ENCODE measurements around the gene NOL3. TPM values are rescaled to one million over a fixed set of nuclear protein-coding genes. Genes with fewer than 3 reads are reported as not detected.

Gene NOL3
- total RNA-seq, 4 donors from 2014 or later: 77.5 to 231 (median 173) TPM

GRCh38 chr16:67213197-67214019, 43.1 kb downstream of the NOL3 start:
- Histone ChIP-seq H3K4me3 (no peak overlapping the region), H3K9me3 (no peaks in the 10 kb centered on the region), H3K27ac (peak overlapping the region; percentile 48 to 61 (median 56)), H3K27me3 (no peaks in the 10 kb centered on the region), H3K4me1 (peaks cover 27 to 28% of the 10 kb centered on the region in 2 donors), H3K36me3 (no peaks in the 10 kb centered on the region)
- in situ Hi-C loops (cut with MboI; ENCODE audit: low sequenced_read_pairs in 4 of 4) (no loop called here), intact Hi-C loops (cut with DNase I; ENCODE audit: low total_unique reads) (no loop called here)
- TF ChIP-seq CTCF (IDR thresholded peaks at IDR 0.05 in 4 of 5, conservative IDR thresholded peaks at IDR 0.05 in 1 of 5): no peak
- TF ChIP-seq POLR2A (IDR thresholded peaks at IDR 0.05): no peak
- DNase-seq: peak; percentile 27 to 61
- ATAC-seq: peak; percentile 21 to 34

- intact Hi-C loops (cut with DNase I; ENCODE audit: low total_unique reads) (no loop called here), in situ Hi-C loops (cut with MboI; ENCODE audit: low sequenced_read_pairs in 4 of 4) (no loop called here)
- H3K36me3 ChIP-seq: no peaks in the 10 kb centered on the region
- DNase-seq (no peak), ATAC-seq (no peak)
- H3K27me3 ChIP-seq: no peaks in the 10 kb centered on the region
- H3K4me1 ChIP-seq: peaks cover 18 to 19% of the 10 kb centered on the region in 2 donors
- no peaks in the 10 kb centered on the region for H3K9me3 ChIP-seq
- no peak overlapping the region for H3K27ac ChIP-seq
- TF ChIP-seq POLR2A (IDR thresholded peaks at IDR 0.05): no peak
- no peak for TF ChIP-seq CTCF (IDR thresholded peaks at IDR 0.05 in 4 of 5, conservative IDR thresholded peaks at IDR 0.05 in 1 of 5)
- no peak overlapping the region for H3K4me3 ChIP-seq
Measured at GRCh38 chr16:67215706-67216105, 45.4 kb downstream of the NOL3 start.

- H3K36me3 ChIP-seq: no peaks in the 10 kb centered on the region
- peak in 1 of 2 donors; percentile 25 for ATAC-seq
- intact Hi-C loops (cut with DNase I; ENCODE audit: low total_unique reads): no loop called here
- no peak overlapping the region for H3K4me3 ChIP-seq
- in situ Hi-C loops (cut with MboI; ENCODE audit: low sequenced_read_pairs in 4 of 4): no loop called here
- H3K27ac ChIP-seq: peak overlapping the region in 2 of 4 donors; percentile 12 to 32
- H3K4me1 ChIP-seq: peaks cover 15 to 19% of the 10 kb centered on the region in 2 donors
- no peaks in the 10 kb centered on the region for H3K27me3 ChIP-seq
- DNase-seq: peak in 1 of 2 donors; percentile 43
- H3K9me3 ChIP-seq: no peaks in the 10 kb centered on the region
- TF ChIP-seq CTCF (IDR thresholded peaks at IDR 0.05 in 4 of 5, conservative IDR thresholded peaks at IDR 0.05 in 1 of 5): no peak
- no peak for TF ChIP-seq POLR2A (IDR thresholded peaks at IDR 0.05)
Measured at GRCh38 chr16:67216612-67217490, 46.5 kb downstream of the NOL3 start.

- Histone ChIP-seq H3K9me3 (no peaks in the 10 kb centered on the region), H3K4me3 (no peak overlapping the region), H3K36me3 (peaks cover 0 to 10% of the 10 kb centered on the region in 2 donors), H3K27me3 (no peaks in the 10 kb centered on the region), H3K27ac (no peak overlapping the region), H3K4me1 (peaks cover 19 to 22% of the 10 kb centered on the region in 2 donors)
- TF ChIP-seq POLR2A (IDR thresholded peaks at IDR 0.05): no peak
- no peak for TF ChIP-seq CTCF (IDR thresholded peaks at IDR 0.05 in 4 of 5, conservative IDR thresholded peaks at IDR 0.05 in 1 of 5)
- no peak for ATAC-seq
- DNase-seq: no peak
- in situ Hi-C loops (cut with MboI; ENCODE audit: low sequenced_read_pairs in 4 of 4): no loop called here
- intact Hi-C loops (cut with DNase I; ENCODE audit: low total_unique reads): no loop called here
Measured at GRCh38 chr16:67223992-67224391, 53.7 kb downstream of the NOL3 start.

MicroRNA genes within 50 kb of the gene (microRNA counts, 767-probe panel; counts per million panel counts)
- 356 to 448 counts per million in 2 donors for microRNA hsa-miR-328

Small RNAs within 50 kb of the gene (microRNA-seq; reads per million reads assigned to microRNA genes)
- gene MIR328 (ENCODE audit: borderline replicate concordance in 2 of 2): 237 to 292 reads per million in 2 donors

Other genes with a start within 250 kb of the NOL3 start
- gene RRAD, start 245.0 kb upstream of the NOL3 start, total RNA-seq: 1,000 to 10,000 TPM in 1 of 4 donors, 100 to 1,000 TPM in 3; 286 to 1,191 (median 655) TPM
- 100 to 1,000 TPM; 189 to 338 (median 264) TPM for gene CIAO2B, start 236.1 kb upstream of the NOL3 start, total RNA-seq
- 10 to 100 TPM; 25.6 to 48.2 (median 37.7) TPM for gene CES2, start 235.0 kb upstream of the NOL3 start, total RNA-seq
- 10 to 100 TPM; 10.3 to 30.3 (median 12.9) TPM for gene CES3, start 209.3 kb upstream of the NOL3 start, total RNA-seq
- 10 to 100 TPM; 12.0 to 82.7 (median 17.4) TPM for gene CES4A, start 181.9 kb upstream of the NOL3 start, total RNA-seq
- gene CBFB, start 141.4 kb upstream of the NOL3 start, total RNA-seq: 100 to 1,000 TPM in 2 of 4 donors, 10 to 100 TPM in 2; 38.9 to 105 (median 96.5) TPM
- 10 to 100 TPM; 23.3 to 63.4 (median 48.9) TPM for gene PHAF1, start 60.6 kb upstream of the NOL3 start, total RNA-seq
- gene B3GNT9, start 19.5 kb upstream of the NOL3 start, total RNA-seq: 1 to 10 TPM; 1.5 to 3.1 (median 2.6) TPM
- 10 to 100 TPM in 2 of 4 donors, 1 to 10 TPM in 2; 8.8 to 15.3 (median 10.1) TPM for gene TRADD, start 10.6 kb upstream of the NOL3 start, total RNA-seq
- gene FBXL8, start 10.6 kb upstream of the NOL3 start, total RNA-seq: 10 to 100 TPM in 3 of 4 donors, 1 to 10 TPM in 1; 7.0 to 16.3 (median 14.3) TPM
- gene HSF4, start 5.8 kb upstream of the NOL3 start, total RNA-seq: 100 to 1,000 TPM in 1 of 4 donors, 10 to 100 TPM in 2, 1 to 10 TPM in 1; 9.0 to 111 (median 29.7) TPM
- 1 to 10 TPM; 2.5 to 7.7 (median 4.5) TPM for gene MATCAP1, start 13.4 kb downstream of the NOL3 start, total RNA-seq
- gene EXOC3L1, start 19.6 kb downstream of the NOL3 start, total RNA-seq: 1 to 10 TPM in 1 of 4 donors, under 1 TPM in 3; 0.20 to 2.3 (median 0.88) TPM
- 100 to 1,000 TPM in 1 of 4 donors, 10 to 100 TPM in 3; 67.8 to 114 (median 96.5) TPM for gene E2F4, start 21.6 kb downstream of the NOL3 start, total RNA-seq
- under 1 TPM; 0.09 to 0.55 (median 0.29) TPM for gene ELMO3, start 28.6 kb downstream of the NOL3 start, total RNA-seq
- gene TMEM208, start 56.6 kb downstream of the NOL3 start, total RNA-seq: 10 to 100 TPM; 14.7 to 35.8 (median 29.2) TPM
- gene FHOD1, start 76.9 kb downstream of the NOL3 start, total RNA-seq: 10 to 100 TPM; 26.3 to 65.3 (median 52.4) TPM
- 1 to 10 TPM in 3 of 4 donors, under 1 TPM in 1; 0.61 to 2.0 (median 1.2) TPM for gene SLC9A5, start 78.4 kb downstream of the NOL3 start, total RNA-seq
- 10 to 100 TPM in 1 of 4 donors, 1 to 10 TPM in 3; 1.1 to 16.5 (median 2.6) TPM for gene PLEKHG4, start 109.0 kb downstream of the NOL3 start, total RNA-seq
- gene KCTD19, start 156.2 kb downstream of the NOL3 start, total RNA-seq: not detected
- not detected for gene LRRC36, start 156.3 kb downstream of the NOL3 start, total RNA-seq
- gene TPPP3, start 223.0 kb downstream of the NOL3 start, total RNA-seq: 10 to 100 TPM in 2 of 4 donors, 1 to 10 TPM in 2; 2.2 to 31.9 (median 7.1) TPM
- 10 to 100 TPM in 1 of 4 donors, 1 to 10 TPM in 3; 4.4 to 11.0 (median 8.9) TPM for gene ZDHHC1, start 245.9 kb downstream of the NOL3 start, total RNA-seq